ENCODE results near the gene GORAB.

GRCh38 chr1:170511038-170511437 is 20.9 kb upstream of the GORAB start:
- no peak for TF ChIP-seq CTCF (IDR thresholded peaks at IDR 0.05)
- TF ChIP-seq POLR2AphosphoS5 (IDR thresholded peaks at IDR 0.05) = no peak
